Smooth muscle cell (in vitro differentiated cells): ENCODE data around the gene LRP5. TPM values are rescaled to one million over a fixed set of nuclear protein-coding genes. Genes with fewer than 3 reads are reported as not detected.

Experiments used
- DNase-seq: peaks from one replicate; lab custom pipeline; 2025; ENCODE audit not compliant: unreplicated experiment; lab: John Stamatoyannopoulos, UW
- H2AFZ ChIP-seq: fragments of 200-600 bp; sonication (generic); 2 replicates; pipeline ENCODE4 v1.6.0; 2016; ENCODE audit warnings: antibody characterized with exemption, low read depth, mild to moderate bottlenecking
- H3F3A ChIP-seq: fragments of 200-600 bp; sonication (generic); 2 replicates; pipeline ENCODE4 v1.6.0; 2017; ENCODE audit warnings: antibody characterized with exemption, low read depth
- H3K27ac ChIP-seq: fragments of 200-600 bp; sonication (generic); 2 replicates; pipeline ENCODE4 v1.5.1; 2016; ENCODE audit warnings: low read depth, mild to moderate bottlenecking
- H3K27me3 ChIP-seq: fragments of 200-600 bp; sonication (generic); 2 replicates; pipeline ENCODE4 v1.6.1; 2016; ENCODE audit warnings: low read depth, mild to moderate bottlenecking
- H3K36me3 ChIP-seq: fragments of 200-600 bp; sonication (generic); 2 replicates; pipeline ENCODE4 v1.5.1; 2016; ENCODE audit warnings: low read depth
- H3K4me1 ChIP-seq: fragments of 200-600 bp; sonication (generic); 2 replicates; pipeline ENCODE4 v1.5.1; 2016; ENCODE audit warnings: low read depth
- H3K4me2 ChIP-seq: fragments of 200-600 bp; sonication (generic); 2 replicates; pipeline ENCODE4 v1.6.0; 2016; ENCODE audit warnings: mild to moderate bottlenecking
- H3K4me3 ChIP-seq: fragments of 200-600 bp; sonication (generic); 2 replicates; pipeline ENCODE4 v1.5.1; 2016; ENCODE audit warnings: mild to moderate bottlenecking
- H3K79me2 ChIP-seq: fragments of 200-600 bp; sonication (generic); 2 replicates; pipeline ENCODE4 v1.6.0; 2016; ENCODE audit warnings: low read depth, mild to moderate bottlenecking
- H3K9ac ChIP-seq: fragments of 200-600 bp; sonication (generic); 2 replicates; pipeline ENCODE4 v1.6.0; 2016; ENCODE audit warnings: low read depth
- H3K9me3 ChIP-seq: fragments of 200-600 bp; sonication (generic); replicated peaks from 2 replicates; pipeline ENCODE4 v1.5.1; 2016; ENCODE audit warnings: low read depth
- H4K20me1 ChIP-seq: fragments of 200-600 bp; sonication (generic); 2 replicates; pipeline ENCODE4 v1.6.0; 2016; ENCODE audit warnings: low read depth
- WGBS: methylation state at CpG from one replicate; pipeline ENCODE4 v1.1.7; 2016; ENCODE audit warnings: low lambda C conversion rate; 5-methylcytosine and 5-hydroxymethylcytosine counted together
- polyA plus RNA-seq: library from polyadenylated mRNA; unstranded; fragments of >200 nt; fragmentation: Nextera tagmentation; extraction: Ambion mirVana; gene quantifications from 2 replicates; pipeline ENCODE4 v1.2.1, GENCODE V29; 2016
- total RNA-seq: library from RNA; depleted of rRNA; stranded (reverse); fragments of >200 nt; gene quantifications from 2 replicates; pipeline ENCODE4 v1.2.3, GENCODE V29; 2014
- TF ChIP-seq, protein P1 (sequence below): fragments of 200-600 bp; sonication (generic); IDR thresholded peaks from 2 replicates; pipeline ENCODE4 v1.5.1; 2017; ENCODE audit warnings: borderline replicate concordance, mild to moderate bottlenecking, antibody characterized with exemption; ENCODE audit not compliant: insufficient read depth, poor library complexity, severe bottlenecking

LRP5 gene
- total and polyA plus RNA-seq, 2 experiments from 2014 or later: 16.1 to 26.6 TPM

DNA sequence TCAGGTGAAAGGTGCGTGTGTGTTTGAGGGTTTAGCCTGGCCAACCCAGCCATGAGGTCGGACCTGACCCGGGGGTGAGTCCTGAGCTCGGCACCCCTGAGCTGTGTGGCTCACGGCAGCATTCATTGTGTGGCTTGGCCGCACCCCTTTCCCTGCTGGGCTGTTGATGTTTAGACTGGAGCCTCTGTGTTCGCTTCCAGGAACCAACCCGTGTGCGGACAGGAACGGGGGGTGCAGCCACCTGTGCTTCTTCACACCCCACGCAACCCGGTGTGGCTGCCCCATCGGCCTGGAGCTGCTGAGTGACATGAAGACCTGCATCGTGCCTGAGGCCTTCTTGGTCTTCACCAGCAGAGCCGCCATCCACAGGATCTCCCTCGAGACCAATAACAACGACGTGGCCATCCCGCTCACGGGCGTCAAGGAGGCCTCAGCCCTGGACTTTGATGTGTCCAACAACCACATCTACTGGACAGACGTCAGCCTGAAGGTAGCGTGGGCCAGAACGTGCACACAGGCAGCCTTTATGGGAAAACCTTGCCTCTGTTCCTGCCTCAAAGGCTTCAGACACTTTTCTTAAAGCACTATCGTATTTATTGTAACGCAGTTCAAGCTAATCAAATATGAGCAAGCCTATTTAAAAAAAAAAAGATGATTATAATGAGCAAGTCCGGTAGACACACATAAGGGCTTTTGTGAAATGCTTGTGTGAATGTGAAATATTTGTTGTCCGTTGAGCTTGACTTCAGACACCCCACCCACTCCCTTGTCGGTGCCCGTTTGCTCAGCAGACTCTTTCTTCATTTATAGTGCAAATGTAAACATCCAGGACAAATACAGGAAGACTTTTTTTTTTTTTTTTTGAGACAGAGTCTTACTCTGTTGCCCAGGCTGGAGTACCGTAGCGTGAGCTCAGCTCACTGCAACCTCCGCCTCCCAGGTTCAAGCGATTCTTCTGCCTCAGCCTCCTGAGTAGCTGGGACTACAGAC lies 94.2 kb downstream of the LRP5 start:
- Histone ChIP-seq H3K4me2 (no peak overlapping the region), H3K4me1 (no peaks in the 10 kb centered on the region), H4K20me1 (no peaks in the 10 kb centered on the region), H3K27me3 (no peaks in the 10 kb centered on the region), H3K4me3 (no peak overlapping the region), H3K27ac (no peak overlapping the region), H3K9me3 (no peaks in the 10 kb centered on the region), H3K9ac (no peak overlapping the region), H2AFZ (no peak overlapping the region), H3F3A (no peaks in the 10 kb centered on the region), H3K36me3 (no peaks in the 10 kb centered on the region), H3K79me2 (no peaks in the 10 kb centered on the region)
- TF ChIP-seq, protein P1, sequence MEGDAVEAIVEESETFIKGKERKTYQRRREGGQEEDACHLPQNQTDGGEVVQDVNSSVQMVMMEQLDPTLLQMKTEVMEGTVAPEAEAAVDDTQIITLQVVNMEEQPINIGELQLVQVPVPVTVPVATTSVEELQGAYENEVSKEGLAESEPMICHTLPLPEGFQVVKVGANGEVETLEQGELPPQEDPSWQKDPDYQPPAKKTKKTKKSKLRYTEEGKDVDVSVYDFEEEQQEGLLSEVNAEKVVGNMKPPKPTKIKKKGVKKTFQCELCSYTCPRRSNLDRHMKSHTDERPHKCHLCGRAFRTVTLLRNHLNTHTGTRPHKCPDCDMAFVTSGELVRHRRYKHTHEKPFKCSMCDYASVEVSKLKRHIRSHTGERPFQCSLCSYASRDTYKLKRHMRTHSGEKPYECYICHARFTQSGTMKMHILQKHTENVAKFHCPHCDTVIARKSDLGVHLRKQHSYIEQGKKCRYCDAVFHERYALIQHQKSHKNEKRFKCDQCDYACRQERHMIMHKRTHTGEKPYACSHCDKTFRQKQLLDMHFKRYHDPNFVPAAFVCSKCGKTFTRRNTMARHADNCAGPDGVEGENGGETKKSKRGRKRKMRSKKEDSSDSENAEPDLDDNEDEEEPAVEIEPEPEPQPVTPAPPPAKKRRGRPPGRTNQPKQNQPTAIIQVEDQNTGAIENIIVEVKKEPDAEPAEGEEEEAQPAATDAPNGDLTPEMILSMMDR: no peak
- 94% methylated on average over 34 of the region's 34 CpGs for WGBS
- DNase-seq: no peak

DNA sequence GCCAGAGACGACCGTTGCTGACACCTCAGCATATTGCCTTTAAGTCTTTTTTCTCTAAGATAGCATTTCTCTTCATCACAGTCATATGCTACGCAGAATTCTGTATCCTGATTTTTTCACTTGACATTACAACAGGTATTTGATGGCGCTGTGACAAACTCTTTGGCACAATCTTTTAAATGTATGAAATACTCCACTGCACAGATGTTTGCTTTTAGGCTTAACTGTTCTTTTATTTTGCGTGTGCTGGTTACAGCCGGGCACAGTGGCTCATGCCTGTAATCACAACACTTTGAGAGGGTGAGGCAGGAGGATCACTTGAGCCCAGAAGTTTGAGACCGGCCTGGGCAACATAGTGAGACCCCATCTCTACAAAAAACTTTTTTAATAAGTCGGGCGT lies 96.1 kb downstream of the LRP5 start:
- Histone ChIP-seq H4K20me1 (no peaks in the 10 kb centered on the region), H3K36me3 (no peaks in the 10 kb centered on the region), H3K79me2 (no peaks in the 10 kb centered on the region), H3K9ac (no peak overlapping the region), H3F3A (no peaks in the 10 kb centered on the region), H3K4me2 (no peak overlapping the region), H3K27me3 (no peaks in the 10 kb centered on the region), H3K4me3 (no peak overlapping the region), H3K27ac (no peak overlapping the region), H3K9me3 (no peaks in the 10 kb centered on the region), H2AFZ (no peak overlapping the region), H3K4me1 (no peaks in the 10 kb centered on the region)
- TF ChIP-seq, protein P1: no peak
- no peak for DNase-seq
- 98% methylated on average over 9 of the region's 9 CpGs for WGBS

DNA sequence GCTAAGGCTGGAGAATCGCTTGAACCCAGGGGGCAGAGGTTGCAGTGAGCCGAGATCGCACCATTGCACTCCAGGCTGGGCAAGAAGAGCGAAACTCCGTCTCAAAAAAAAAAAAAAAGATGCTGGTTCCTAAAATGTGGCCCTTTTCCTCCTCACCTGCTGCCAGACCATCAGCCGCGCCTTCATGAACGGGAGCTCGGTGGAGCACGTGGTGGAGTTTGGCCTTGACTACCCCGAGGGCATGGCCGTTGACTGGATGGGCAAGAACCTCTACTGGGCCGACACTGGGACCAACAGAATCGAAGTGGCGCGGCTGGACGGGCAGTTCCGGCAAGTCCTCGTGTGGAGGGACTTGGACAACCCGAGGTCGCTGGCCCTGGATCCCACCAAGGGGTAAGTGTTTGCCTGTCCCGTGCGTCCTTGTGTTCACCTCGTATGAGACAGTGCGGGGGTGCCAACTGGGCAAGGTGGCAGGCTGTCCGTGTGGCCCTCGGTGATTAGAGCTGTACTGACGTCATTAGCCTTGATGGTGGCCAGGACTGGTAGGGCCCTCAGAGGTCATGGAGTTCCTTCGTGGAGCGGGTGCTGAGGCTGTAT lies 97.5 kb downstream of the LRP5 start:
- TF ChIP-seq, protein P1: no peak
- Histone ChIP-seq H3F3A (no peaks in the 10 kb centered on the region), H3K79me2 (no peaks in the 10 kb centered on the region), H3K27ac (no peak overlapping the region), H3K36me3 (no peaks in the 10 kb centered on the region), H4K20me1 (no peaks in the 10 kb centered on the region), H3K9ac (no peak overlapping the region), H3K4me1 (no peaks in the 10 kb centered on the region), H3K4me2 (no peak overlapping the region), H3K4me3 (no peak overlapping the region), H3K27me3 (no peaks in the 10 kb centered on the region), H3K9me3 (no peaks in the 10 kb centered on the region), H2AFZ (no peak overlapping the region)
- WGBS: 95% methylated on average over 30 of the region's 30 CpGs
- no peak for DNase-seq
